GM12878 (cell line): ENCODE measurements around the gene CRYGS. TPM values are rescaled to one million over a fixed set of nuclear protein-coding genes. Genes with fewer than 3 reads are reported as not detected.

Experiments used
- BCLAF1 ChIP-seq: fragments of 450-650 bp; IDR thresholded peaks from 2 replicates; pipeline ENCODE4 v1.6.1; 2017; ENCODE audit warnings: antibody characterized with exemption, mild to moderate bottlenecking, moderate library complexity
- CTCF ChIP-seq, 3 experiments: IDR thresholded peaks in 2 of 3; conservative IDR thresholded peaks in 1 of 3; 2 replicates each; pipeline ENCODE4 v1.5.1; 2011; ENCODE audit warnings: low read depth in 3 of 3, low read length in 3 of 3, mild to moderate bottlenecking in 3 of 3, control low read depth in 2 of 3, moderate library complexity in 2 of 3, inconsistent platforms in 1 of 3, mixed read lengths in 1 of 3; ENCODE audit not compliant: control insufficient read depth in 2 of 3, insufficient read depth in 1 of 3; ENCODE audit errors: extremely low read depth in 1 of 3
- E2F4 ChIP-seq: IDR thresholded peaks from 2 replicates; pipeline ENCODE4 v1.6.1; 2012; ENCODE audit warnings: low read depth, low read length, improper control_type of control experiment
- FOXM1 ChIP-seq: IDR thresholded peaks from 2 replicates; pipeline ENCODE4 v1.6.1; 2012; ENCODE audit warnings: low read depth, mild to moderate bottlenecking, inconsistent platforms, low read length, moderate library complexity
- HDGF ChIP-seq: fragments of 450-650 bp; IDR thresholded peaks from 2 replicates; pipeline ENCODE4 v1.6.1; 2016; ENCODE audit warnings: antibody characterized with exemption
- JUND ChIP-seq: IDR thresholded peaks from 2 replicates; pipeline ENCODE4 v1.6.1; 2012; ENCODE audit warnings: low read depth, mild to moderate bottlenecking, low read length, improper control_type of control experiment, moderate library complexity
- KDM1A ChIP-seq: fragments of 200-600 bp; sonication (generic); IDR thresholded peaks from 2 replicates; pipeline ENCODE4 v1.6.1; 2016; ENCODE audit warnings: borderline replicate concordance
- MAX ChIP-seq: IDR thresholded peaks from 2 replicates; pipeline ENCODE4 v1.6.1; 2012; ENCODE audit warnings: low read depth, low read length, improper control_type of control experiment
- MYB ChIP-seq: fragments of 150-350 bp; IDR thresholded peaks from 2 replicates; pipeline ENCODE4 v1.6.1; 2014; ENCODE audit warnings: mild to moderate bottlenecking, low read depth, low read length, borderline replicate concordance
- RAD21 ChIP-seq: IDR thresholded peaks from 2 replicates; pipeline ENCODE4 v1.6.1; 2011; ENCODE audit warnings: mild to moderate bottlenecking, low read depth, low read length, moderate library complexity; ENCODE audit not compliant: insufficient read depth
- RAD51 ChIP-seq: fragments of 450-650 bp; IDR thresholded peaks from 2 replicates; pipeline ENCODE4 v1.6.1; 2016; ENCODE audit warnings: moderate library complexity, mild to moderate bottlenecking, inconsistent platforms
- RBBP5 ChIP-seq: fragments of 200-600 bp; sonication (generic); conservative IDR thresholded peaks from 2 replicates; pipeline ENCODE4 v1.6.1; 2016
- RUNX3 ChIP-seq: IDR thresholded peaks from 2 replicates; pipeline ENCODE4 v1.6.1; 2012; ENCODE audit warnings: low read length, inconsistent platforms
- SKIL ChIP-seq: fragments of 450-650 bp; IDR thresholded peaks from 2 replicates; pipeline ENCODE4 v1.6.1; 2017; ENCODE audit warnings: mild to moderate bottlenecking, low read depth, inconsistent platforms; ENCODE audit not compliant: poor library complexity, severe bottlenecking
- SMAD5 ChIP-seq: IDR thresholded peaks from 2 replicates; pipeline ENCODE4 v1.6.1; 2016; ENCODE audit warnings: antibody characterized with exemption, low read depth
- SRF ChIP-seq, 2 experiments: IDR thresholded peaks; 2 replicates each; pipeline ENCODE4 v1.6.1; 2011; ENCODE audit warnings: low read depth in 2 of 2, low read length in 2 of 2, mild to moderate bottlenecking in 1 of 2, moderate library complexity in 1 of 2
- TAF1 ChIP-seq: IDR thresholded peaks from 2 replicates; pipeline ENCODE4 v1.6.1; 2011; ENCODE audit warnings: mild to moderate bottlenecking, low read depth, low read length, borderline replicate concordance
- TCF12 ChIP-seq: IDR thresholded peaks from 2 replicates; pipeline ENCODE4 v1.6.1; 2011; ENCODE audit warnings: low read depth, mild to moderate bottlenecking, low read length
- ZNF24 ChIP-seq: fragments of 450-650 bp; IDR thresholded peaks from 2 replicates; pipeline ENCODE4 v1.6.1; 2017; ENCODE audit warnings: antibody characterized with exemption, mild to moderate bottlenecking
- ZNF384 ChIP-seq: IDR thresholded peaks from 2 replicates; pipeline ENCODE4 v1.6.1; 2012; ENCODE audit warnings: low read depth, mild to moderate bottlenecking, low read length, improper control_type of control experiment, borderline replicate concordance
- ZSCAN29 ChIP-seq: fragments of 450-650 bp; IDR thresholded peaks from 2 replicates; pipeline ENCODE4 v1.6.1; 2017; ENCODE audit warnings: mild to moderate bottlenecking, moderate library complexity
- polyA plus RNA-seq, 11 experiments: library from polyadenylated mRNA; depleted of rRNA in 4 of 11; unstranded in 6 of 11; stranded (reverse) in 5 of 11; fragments of >200 nt; fragmentation: Nextera tagmentation in 4 of 11; fragmentation: Illumina TruSeq in 1 of 11; extraction: Ambion mirVana in 4 of 11; extraction: Trizol in 1 of 11; gene quantifications; 1 replicate in 1 of 11; 2 replicates in 10 of 11; pipeline versions ENCODE4 v1.2.1 to v1.2.3, GENCODE V29; 2011 to 2016; ENCODE audit warnings: inconsistent platforms in 2 of 11, missing spikeins in 2 of 11, low read depth in 1 of 11
- total RNA-seq, 4 experiments: library from RNA; depleted of rRNA in 3 of 4; stranded (reverse); fragments of >200 nt in 3 of 4; fragmentation: Illumina TruSeq in 1 of 4; extraction: Trizol in 1 of 4; gene quantifications; 2 replicates each; pipeline versions ENCODE4 v1.2.1 to v1.2.3, GENCODE V29; 2013 to 2021

The CRYGS gene
- total and polyA plus RNA-seq, 10 of the 15 experiments (the other 5 are each of a cell fraction or from before 2014, with no cell fraction given) = 1.1 to 6.0 (median 2.5) TPM

GRCh38 chr3:186510374-186511079, 33.7 kb downstream of the CRYGS start (continued):
- peak; percentile 92 for TF ChIP-seq RUNX3
- TF ChIP-seq SRF (IDR thresholded peaks at IDR 0.05; ENCODE audit: low read depth in 2 of 2, low read length in 2 of 2) = no peak
- TF ChIP-seq FOXM1 = peak; percentile 76; the same call in 1 of the 2 replicates
- no peak for TF ChIP-seq HDGF
- no peak for TF ChIP-seq E2F4
- no peak for TF ChIP-seq TAF1
- no peak for TF ChIP-seq BCLAF1
- no peak for TF ChIP-seq RAD51
- no peak for TF ChIP-seq SMAD5
- no peak for TF ChIP-seq ZNF384
- peak; percentile 50 for TF ChIP-seq RAD21
- TF ChIP-seq MAX = no peak
- no peak for TF ChIP-seq SKIL
- TF ChIP-seq ZSCAN29 = no peak
- TF ChIP-seq ZNF24 = no peak
- peak in 2 of 3 experiments; percentile 5 to 17; a peak in 2 of 6 replicates for TF ChIP-seq CTCF (IDR thresholded peaks at IDR 0.05 in 2 of 3, conservative IDR thresholded peaks at IDR 0.05 in 1 of 3; ENCODE audit: control insufficient read depth in 2 of 3, extremely low read depth in 1 of 3, insufficient read depth in 1 of 3, low read depth in 3 of 3, low read length in 3 of 3)
- TF ChIP-seq MYB = no peak
- TF ChIP-seq RBBP5 = no peak
- TF ChIP-seq TCF12 = peak; percentile 46; the same call in 1 of the 2 replicates
- no peak for TF ChIP-seq JUND
- no peak for TF ChIP-seq KDM1A
